WTC11 (cell line): ENCODE data around the gene ITM2C. TPM values are rescaled to one million over a fixed set of nuclear protein-coding genes. Genes with fewer than 3 reads are reported as not detected.
A peak's percentile ranks its signal among the peaks of the same experiment; 100 is the strongest.

Experiments
- ATAC-seq: fragments of 200-7000 bp; cut with Tn5 transposase; 2 replicates; pipeline ENCODE4 v1.10.0; 2021; ENCODE audit warnings: mild to moderate bottlenecking, moderate library complexity
- CTCF ChIA-PET: fragments of 300-600 bp; sonication (Branson Sonifier 250); formaldehyde crosslinking; loops from one replicate; lab custom pipeline; 2021; ENCODE audit warnings: antibody characterized with exemption; lab: Charles Lee
- POLR2A ChIA-PET: fragments of 350-600 bp; sonication (Branson Sonifier 250); formaldehyde crosslinking; loops from one replicate; lab custom pipeline; 2021; ENCODE audit warnings: antibody characterized with exemption; lab: Charles Lee
- DNase-seq: peaks from one replicate; pipeline ENCODE4 v3.0.0; 2021; ENCODE audit warnings: low spot score
- H3K27ac Mint-ChIP-seq: 2 replicates; pipeline ENCODE4 v1.8.0; 2021; ENCODE audit warnings: mixed read lengths
- H3K27me3 Mint-ChIP-seq: 2 replicates; pipeline ENCODE4 v1.8.0; 2021; ENCODE audit warnings: low read depth, mild to moderate bottlenecking, moderate library complexity, mixed read lengths
- H3K36me3 Mint-ChIP-seq: 2 replicates; pipeline ENCODE4 v1.8.0; 2021; ENCODE audit warnings: mixed read lengths
- H3K4me1 Mint-ChIP-seq: 2 replicates; pipeline ENCODE4 v1.8.0; 2022; ENCODE audit warnings: mixed read lengths
- H3K4me3 Mint-ChIP-seq: 2 replicates; pipeline ENCODE4 v1.8.0; 2021; ENCODE audit warnings: mild to moderate bottlenecking, moderate library complexity, mixed read lengths
- H3K9me3 Mint-ChIP-seq: 2 replicates; pipeline ENCODE4 v1.8.0; 2021; ENCODE audit warnings: mixed read lengths
- ATF1 ChIP-seq: sonication (generic); formaldehyde crosslinking; IDR thresholded peaks from 2 replicates; pipeline ENCODE4 v1.8.1; 2023; ENCODE audit warnings: mild to moderate bottlenecking, moderate library complexity, missing genetic modification reagents
- ATF3 ChIP-seq: sonication (generic); formaldehyde crosslinking; conservative IDR thresholded peaks from 2 replicates; pipeline ENCODE4 v1.8.1; 2022; ENCODE audit warnings: mild to moderate bottlenecking, missing genetic modification reagents
- CREB1 ChIP-seq: sonication (generic); formaldehyde crosslinking; IDR thresholded peaks from 2 replicates; pipeline ENCODE4 v1.8.0; 2023; ENCODE audit warnings: mild to moderate bottlenecking, missing genetic modification reagents
- FOXJ3 ChIP-seq: sonication (generic); formaldehyde crosslinking; IDR thresholded peaks from 2 replicates; pipeline ENCODE4 v1.9.0; 2021; ENCODE audit warnings: missing genetic modification reagents, mild to moderate bottlenecking, borderline replicate concordance
- FOXK1 ChIP-seq: sonication (generic); formaldehyde crosslinking; IDR thresholded peaks from 2 replicates; pipeline ENCODE4 v1.8.0; 2022; ENCODE audit warnings: mild to moderate bottlenecking, moderate library complexity, missing genetic modification reagents
- FOXP4 ChIP-seq: sonication (generic); formaldehyde crosslinking; IDR thresholded peaks from 2 replicates; pipeline ENCODE4 v1.8.0; 2022; ENCODE audit warnings: mild to moderate bottlenecking, missing genetic modification reagents
- GABPB1 ChIP-seq: sonication (generic); formaldehyde crosslinking; IDR thresholded peaks from 2 replicates; pipeline ENCODE4 v1.8.1; 2023; ENCODE audit warnings: mild to moderate bottlenecking, missing genetic modification reagents
- GRHL2 ChIP-seq: fragments of 250-450 bp; sonication (Bioruptor Pico); IDR thresholded peaks from 2 replicates; pipeline ENCODE4 v1.8.0; 2022; ENCODE audit warnings: mild to moderate bottlenecking, moderate library complexity; ENCODE audit not compliant: insufficient replicate concordance, severe bottlenecking
- KAT7 ChIP-seq: sonication (generic); formaldehyde crosslinking; IDR thresholded peaks from 2 replicates; pipeline ENCODE4 v1.8.1; 2023; ENCODE audit warnings: missing genetic modification reagents, mild to moderate bottlenecking, borderline replicate concordance
- NFATC4 ChIP-seq: fragments of 250-450 bp; sonication (Bioruptor Pico); IDR thresholded peaks from 2 replicates; pipeline ENCODE4 v1.9.0; 2021; ENCODE audit warnings: mild to moderate bottlenecking
- NFE2L1 ChIP-seq: sonication (generic); formaldehyde crosslinking; IDR thresholded peaks from 2 replicates; pipeline ENCODE4 v1.8.1; 2023; ENCODE audit warnings: missing genetic modification reagents
- OVOL2 ChIP-seq: fragments of 250-450 bp; sonication (Bioruptor Pico); IDR thresholded peaks from 2 replicates; pipeline ENCODE4 v1.9.0; 2021; ENCODE audit warnings: mild to moderate bottlenecking, borderline replicate concordance
- RORB ChIP-seq: fragments of 250-450 bp; sonication (Bioruptor Pico); IDR thresholded peaks from 2 replicates; pipeline ENCODE4 v1.9.0; 2021; ENCODE audit warnings: mild to moderate bottlenecking
- TCF7 ChIP-seq: sonication (generic); formaldehyde crosslinking; IDR thresholded peaks from 2 replicates; pipeline ENCODE4 v1.8.0; 2022; ENCODE audit warnings: mild to moderate bottlenecking, low read depth, missing genetic modification reagents, moderate library complexity
- TEAD1 ChIP-seq: sonication (generic); formaldehyde crosslinking; IDR thresholded peaks from 2 replicates; pipeline ENCODE4 v1.8.0; 2022; ENCODE audit warnings: mild to moderate bottlenecking, missing genetic modification reagents
- ZNF121 ChIP-seq: sonication (generic); formaldehyde crosslinking; IDR thresholded peaks from 2 replicates; pipeline ENCODE4 v1.8.0; 2023; ENCODE audit warnings: missing genetic modification reagents
- ZNF219 ChIP-seq: sonication (generic); formaldehyde crosslinking; IDR thresholded peaks from 2 replicates; pipeline ENCODE4 v1.8.0; 2023; ENCODE audit warnings: missing genetic modification reagents, mild to moderate bottlenecking, borderline replicate concordance
- ZNF317 ChIP-seq: sonication (generic); formaldehyde crosslinking; IDR thresholded peaks from 2 replicates; pipeline ENCODE4 v1.8.1; 2023; ENCODE audit warnings: low read depth, mild to moderate bottlenecking, moderate library complexity, missing genetic modification reagents, borderline replicate concordance
- ZNF671 ChIP-seq: fragments of 250-450 bp; sonication (Bioruptor Pico); IDR thresholded peaks from 2 replicates; pipeline ENCODE4 v1.8.0; 2021; ENCODE audit warnings: mild to moderate bottlenecking
- total RNA-seq: library from RNA; stranded (reverse); gene quantifications from 3 replicates; pipeline ENCODE4 v1.2.3, GENCODE V29; 2021
- TF ChIP-seq, protein P1 (sequence below): fragments of 250-450 bp; sonication (Bioruptor Pico); IDR thresholded peaks from 2 replicates; pipeline ENCODE4 v2.1.2; 2022; ENCODE audit warnings: mild to moderate bottlenecking, moderate library complexity
- TF ChIP-seq, protein P2 (sequence below): sonication (generic); formaldehyde crosslinking; conservative IDR thresholded peaks from 2 replicates; pipeline ENCODE4 v1.8.1; 2023; ENCODE audit warnings: mild to moderate bottlenecking, low read depth, missing genetic modification reagents, moderate library complexity
- TF ChIP-seq, protein P3 (sequence below): sonication (generic); formaldehyde crosslinking; IDR thresholded peaks from 2 replicates; pipeline ENCODE4 v1.8.1; 2022; ENCODE audit warnings: missing genetic modification reagents, borderline replicate concordance
- TF ChIP-seq, protein P4 (sequence below): sonication (generic); formaldehyde crosslinking; IDR thresholded peaks from 2 replicates; pipeline ENCODE4 v1.8.1; 2022; ENCODE audit warnings: low read depth, mild to moderate bottlenecking, moderate library complexity, missing genetic modification reagents, borderline replicate concordance

The ITM2C gene
- total RNA-seq, 1 experiment from 2014 or later: 316 TPM

- POLR2A ChIA-PET: no interaction called here
These were observed 38.7 kb downstream of the ITM2C start for GRCh38 chr2:230903231-230904150.

DNA sequence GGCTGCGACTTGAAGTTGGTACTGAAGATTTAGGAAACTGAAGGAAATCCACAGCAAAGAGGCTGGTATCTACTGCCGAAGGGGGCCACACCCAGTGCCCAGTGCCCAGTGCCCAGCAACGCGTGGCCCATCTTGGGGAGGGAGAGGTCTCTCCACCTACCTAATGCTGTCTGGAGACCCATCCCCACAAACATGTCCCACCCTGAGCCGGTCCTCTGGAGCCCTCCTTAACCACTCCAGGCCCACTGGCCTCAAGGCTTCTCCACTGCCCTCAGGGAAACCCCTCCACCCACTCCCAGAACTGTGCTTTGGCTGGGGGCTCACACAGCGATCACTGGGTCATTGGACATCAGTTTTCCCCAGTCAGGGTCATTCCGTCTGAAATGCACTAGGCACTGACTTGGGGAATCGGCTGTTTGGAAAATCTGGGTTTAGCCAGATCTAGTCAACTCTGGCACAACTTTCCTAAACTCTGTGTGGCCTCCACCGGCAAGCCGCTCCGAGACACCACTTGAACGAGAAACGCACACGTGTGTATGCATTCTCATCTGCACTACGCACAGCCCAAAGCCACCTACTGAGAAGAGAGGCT, 40.2 kb downstream of the ITM2C start:
- H3K9me3 Mint-ChIP-seq: peaks cover 5% of the 10 kb centered on the region; the same call in 1 of the 2 replicates
- no peak overlapping the region for H3K4me3 Mint-ChIP-seq
- ATAC-seq: no peak
- TF ChIP-seq OVOL2 (CRISPR knock-in tag) (no peak), ZNF671 (CRISPR knock-in tag) (no peak), ATF3 (CRISPR knock-in tag) (no peak), TCF7 (no peak), RORB (CRISPR knock-in tag) (no peak), ZNF317 (CRISPR knock-in tag) (no peak), FOXJ3 (no peak), NFE2L1 (no peak), FOXP4 (CRISPR knock-in tag) (no peak), ZNF219 (CRISPR knock-in tag) (no peak), TEAD1 (CRISPR knock-in tag) (no peak), FOXK1 (CRISPR knock-in tag) (no peak)
- TF ChIP-seq, protein P1, sequence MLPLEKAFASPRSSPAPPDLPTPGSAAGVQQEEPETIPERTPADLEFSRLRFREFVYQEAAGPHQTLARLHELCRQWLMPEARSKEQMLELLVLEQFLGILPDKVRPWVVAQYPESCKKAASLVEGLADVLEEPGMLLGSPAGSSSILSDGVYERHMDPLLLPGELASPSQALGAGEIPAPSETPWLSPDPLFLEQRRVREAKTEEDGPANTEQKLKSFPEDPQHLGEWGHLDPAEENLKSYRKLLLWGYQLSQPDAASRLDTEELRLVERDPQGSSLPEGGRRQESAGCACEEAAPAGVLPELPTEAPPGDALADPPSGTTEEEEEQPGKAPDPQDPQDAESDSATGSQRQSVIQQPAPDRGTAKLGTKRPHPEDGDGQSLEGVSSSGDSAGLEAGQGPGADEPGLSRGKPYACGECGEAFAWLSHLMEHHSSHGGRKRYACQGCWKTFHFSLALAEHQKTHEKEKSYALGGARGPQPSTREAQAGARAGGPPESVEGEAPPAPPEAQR (CRISPR knock-in tag): no peak
- TF ChIP-seq, protein P2, sequence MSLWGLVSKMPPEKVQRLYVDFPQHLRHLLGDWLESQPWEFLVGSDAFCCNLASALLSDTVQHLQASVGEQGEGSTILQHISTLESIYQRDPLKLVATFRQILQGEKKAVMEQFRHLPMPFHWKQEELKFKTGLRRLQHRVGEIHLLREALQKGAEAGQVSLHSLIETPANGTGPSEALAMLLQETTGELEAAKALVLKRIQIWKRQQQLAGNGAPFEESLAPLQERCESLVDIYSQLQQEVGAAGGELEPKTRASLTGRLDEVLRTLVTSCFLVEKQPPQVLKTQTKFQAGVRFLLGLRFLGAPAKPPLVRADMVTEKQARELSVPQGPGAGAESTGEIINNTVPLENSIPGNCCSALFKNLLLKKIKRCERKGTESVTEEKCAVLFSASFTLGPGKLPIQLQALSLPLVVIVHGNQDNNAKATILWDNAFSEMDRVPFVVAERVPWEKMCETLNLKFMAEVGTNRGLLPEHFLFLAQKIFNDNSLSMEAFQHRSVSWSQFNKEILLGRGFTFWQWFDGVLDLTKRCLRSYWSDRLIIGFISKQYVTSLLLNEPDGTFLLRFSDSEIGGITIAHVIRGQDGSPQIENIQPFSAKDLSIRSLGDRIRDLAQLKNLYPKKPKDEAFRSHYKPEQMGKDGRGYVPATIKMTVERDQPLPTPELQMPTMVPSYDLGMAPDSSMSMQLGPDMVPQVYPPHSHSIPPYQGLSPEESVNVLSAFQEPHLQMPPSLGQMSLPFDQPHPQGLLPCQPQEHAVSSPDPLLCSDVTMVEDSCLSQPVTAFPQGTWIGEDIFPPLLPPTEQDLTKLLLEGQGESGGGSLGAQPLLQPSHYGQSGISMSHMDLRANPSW (CRISPR knock-in tag): no peak
- TF ChIP-seq, all 79 proteins: peak for 0
- no peak for DNase-seq
- peaks cover 30% of the 10 kb centered on the region for H3K27me3 Mint-ChIP-seq
- no peaks in the 10 kb centered on the region for H3K36me3 Mint-ChIP-seq
- CTCF ChIA-PET: interaction anchor here (0.6 to 8.7 kb wide), 8 partner anchors 9 to 148 kb away, joined by 3 to 85 read pairs (median 4); no protein-coding TSS in a partner anchor
- POLR2A ChIA-PET: no interaction called here
- H3K4me1 Mint-ChIP-seq: peaks cover 57% of the 10 kb centered on the region
- no peak overlapping the region for H3K27ac Mint-ChIP-seq

More at GRCh38 chr2:230903231-230904150, 38.7 kb downstream of the ITM2C start:
- DNase-seq (no peak), ATAC-seq (no peak)
- H3K9me3 Mint-ChIP-seq: no peaks in the 10 kb centered on the region
- no peaks in the 10 kb centered on the region for H3K36me3 Mint-ChIP-seq
- TF ChIP-seq ZNF121 (CRISPR knock-in tag): no peak
- TF ChIP-seq, protein P3, sequence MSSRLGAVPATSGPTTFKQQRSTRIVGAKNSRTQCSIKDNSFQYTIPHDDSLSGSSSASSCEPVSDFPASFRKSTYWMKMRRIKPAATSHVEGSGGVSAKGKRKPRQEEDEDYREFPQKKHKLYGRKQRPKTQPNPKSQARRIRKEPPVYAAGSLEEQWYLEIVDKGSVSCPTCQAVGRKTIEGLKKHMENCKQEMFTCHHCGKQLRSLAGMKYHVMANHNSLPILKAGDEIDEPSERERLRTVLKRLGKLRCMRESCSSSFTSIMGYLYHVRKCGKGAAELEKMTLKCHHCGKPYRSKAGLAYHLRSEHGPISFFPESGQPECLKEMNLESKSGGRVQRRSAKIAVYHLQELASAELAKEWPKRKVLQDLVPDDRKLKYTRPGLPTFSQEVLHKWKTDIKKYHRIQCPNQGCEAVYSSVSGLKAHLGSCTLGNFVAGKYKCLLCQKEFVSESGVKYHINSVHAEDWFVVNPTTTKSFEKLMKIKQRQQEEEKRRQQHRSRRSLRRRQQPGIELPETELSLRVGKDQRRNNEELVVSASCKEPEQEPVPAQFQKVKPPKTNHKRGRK (CRISPR knock-in tag): no peak
- no peak for TF ChIP-seq FOXJ3
- no peak for TF ChIP-seq GRHL2 (CRISPR knock-in tag)
- TF ChIP-seq CREB1 (CRISPR knock-in tag): no peak
- no peak for TF ChIP-seq ATF1 (CRISPR knock-in tag)
- TF ChIP-seq GABPB1 (CRISPR knock-in tag): no peak
- no peak for TF ChIP-seq KAT7 (CRISPR knock-in tag)
- TF ChIP-seq, protein P4, sequence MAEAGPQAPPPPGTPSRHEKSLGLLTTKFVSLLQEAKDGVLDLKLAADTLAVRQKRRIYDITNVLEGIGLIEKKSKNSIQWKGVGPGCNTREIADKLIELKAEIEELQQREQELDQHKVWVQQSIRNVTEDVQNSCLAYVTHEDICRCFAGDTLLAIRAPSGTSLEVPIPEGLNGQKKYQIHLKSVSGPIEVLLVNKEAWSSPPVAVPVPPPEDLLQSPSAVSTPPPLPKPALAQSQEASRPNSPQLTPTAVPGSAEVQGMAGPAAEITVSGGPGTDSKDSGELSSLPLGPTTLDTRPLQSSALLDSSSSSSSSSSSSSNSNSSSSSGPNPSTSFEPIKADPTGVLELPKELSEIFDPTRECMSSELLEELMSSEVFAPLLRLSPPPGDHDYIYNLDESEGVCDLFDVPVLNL (CRISPR knock-in tag): no peak
- no peak for TF ChIP-seq NFATC4 (CRISPR knock-in tag)
- CTCF ChIA-PET: interaction anchor here (1.0 to 8.7 kb wide), 16 partner anchors 10 to 149 kb away, joined by 3 to 85 read pairs (median 5); partner anchors contain the start of genes GPR55 and ITM2C
- peak overlapping the region; percentile 42; the same call in 1 of the 2 replicates for H3K4me3 Mint-ChIP-seq
- peaks cover 64% of the 10 kb centered on the region for H3K4me1 Mint-ChIP-seq
- peaks cover 26% of the 10 kb centered on the region for H3K27me3 Mint-ChIP-seq
- no peak overlapping the region; the same call in 1 of the 2 replicates for H3K27ac Mint-ChIP-seq
